Activated T-cell treated with anti-CD3 and anti-CD28 coated beads, Interleukin-2, amount 50 U/mL, for 1 hour (primary cell): Measurements from ENCODE around the gene SNAI3.
A peak's percentile ranks its signal among the peaks of the same experiment; 100 is the strongest.
"Not testable (repeated sequence)": the region's sequence is repeated elsewhere in the genome, so short reads cannot be mapped to it uniquely, and the experiment has no call there.

Experiments
- DNase-seq: peaks from one replicate; pipeline ENCODE4 v3.0.0-alpha.2; 2020

The SNAI3 gene

GRCh38 chr16:88690341-88691128, 4.2 kb upstream of the SNAI3 start:
- DNase-seq, result no peak

GRCh38 chr16:88688013-88688778, 1.9 kb upstream of the SNAI3 start:
- DNase-seq, result no peak

GRCh38 chr16:88687676-88688012, 1.3 kb upstream of the SNAI3 start:
- no peak for DNase-seq

DNA sequence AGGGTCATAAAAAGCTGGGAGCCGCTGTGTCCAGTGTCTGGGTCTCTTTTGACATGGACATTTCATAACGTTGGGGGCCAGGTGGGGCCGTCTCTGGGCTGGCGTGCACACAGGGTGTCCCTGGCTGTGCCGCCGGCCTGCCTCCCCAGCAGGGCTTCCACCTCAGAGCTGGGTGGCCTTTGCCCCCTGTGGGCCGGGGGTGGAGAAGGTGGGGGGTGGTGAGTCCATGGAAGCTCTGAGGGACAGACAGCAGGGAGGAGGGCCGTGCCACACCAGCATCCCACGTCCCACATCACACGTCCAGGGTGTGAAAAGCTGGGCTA, 908 bp upstream of the SNAI3 start:
- DNase-seq, result no peak

- no peak for DNase-seq
Observed at GRCh38 chr16:88686062-88686438, 257 bp downstream of the SNAI3 start.

DNA sequence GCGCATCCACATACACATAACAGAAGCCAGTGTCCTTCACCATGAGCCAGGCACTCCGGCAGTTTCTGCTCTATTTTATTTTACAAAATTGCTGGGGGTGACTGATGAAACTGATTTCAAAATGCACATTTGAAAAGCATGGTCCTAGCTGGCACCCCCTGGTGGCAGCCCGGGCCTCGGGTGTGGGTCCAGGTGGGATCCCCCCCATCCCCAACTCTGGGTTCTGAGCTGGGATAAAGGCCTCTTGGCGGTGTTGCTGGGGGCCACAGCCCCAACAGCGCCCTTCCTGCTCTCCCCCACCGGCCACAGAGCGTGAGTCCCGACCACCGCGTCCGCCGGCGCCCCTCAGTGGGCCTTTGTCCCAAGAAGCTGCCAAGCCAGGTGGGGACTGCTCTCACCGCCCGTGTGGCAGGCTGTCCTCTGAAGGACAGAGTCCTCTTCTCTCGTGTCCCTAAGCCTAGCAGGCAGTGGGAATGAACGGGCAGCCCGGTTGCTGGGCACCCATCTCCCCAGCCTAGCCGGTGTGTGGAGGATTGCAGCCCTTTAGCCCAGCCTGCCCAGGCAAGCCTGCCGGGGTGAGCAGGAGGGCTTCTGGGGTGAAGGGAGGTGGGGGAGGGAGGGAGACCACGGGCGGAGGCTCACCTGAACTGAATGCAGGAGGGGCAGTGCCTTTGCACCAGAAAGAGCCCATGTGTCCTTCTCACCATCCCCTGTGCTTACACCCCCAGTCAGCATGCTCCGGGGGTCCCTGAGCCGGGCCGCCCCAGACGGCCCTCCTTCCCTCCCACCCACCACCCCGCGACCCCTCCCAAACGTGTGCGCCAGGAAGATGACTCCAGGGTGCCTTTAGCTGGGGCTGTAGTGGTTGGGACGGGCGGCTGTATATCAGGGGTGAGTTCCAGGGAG, 898 bp downstream of the SNAI3 start:
- DNase-seq, result peak; percentile 76

GRCh38 chr16:88684569-88685155, 1.6 kb downstream of the SNAI3 start:
- no peak for DNase-seq

- DNase-seq, result peak; percentile 60
Observed at GRCh38 chr16:88681709-88682451, 4.4 kb downstream of the SNAI3 start.

- peak; percentile 61 for DNase-seq
Observed at GRCh38 chr16:88681084-88681680, 5.1 kb downstream of the SNAI3 start.

- no peak for DNase-seq
Observed at GRCh38 chr16:88680554-88681083, 5.7 kb downstream of the SNAI3 start.

- DNase-seq, result no peak
Observed at GRCh38 chr16:88678224-88678979, 7.9 kb downstream of the SNAI3 start.

GRCh38 chr16:88677721-88678120, 8.6 kb downstream of the SNAI3 start:
- no peak for DNase-seq

DNA sequence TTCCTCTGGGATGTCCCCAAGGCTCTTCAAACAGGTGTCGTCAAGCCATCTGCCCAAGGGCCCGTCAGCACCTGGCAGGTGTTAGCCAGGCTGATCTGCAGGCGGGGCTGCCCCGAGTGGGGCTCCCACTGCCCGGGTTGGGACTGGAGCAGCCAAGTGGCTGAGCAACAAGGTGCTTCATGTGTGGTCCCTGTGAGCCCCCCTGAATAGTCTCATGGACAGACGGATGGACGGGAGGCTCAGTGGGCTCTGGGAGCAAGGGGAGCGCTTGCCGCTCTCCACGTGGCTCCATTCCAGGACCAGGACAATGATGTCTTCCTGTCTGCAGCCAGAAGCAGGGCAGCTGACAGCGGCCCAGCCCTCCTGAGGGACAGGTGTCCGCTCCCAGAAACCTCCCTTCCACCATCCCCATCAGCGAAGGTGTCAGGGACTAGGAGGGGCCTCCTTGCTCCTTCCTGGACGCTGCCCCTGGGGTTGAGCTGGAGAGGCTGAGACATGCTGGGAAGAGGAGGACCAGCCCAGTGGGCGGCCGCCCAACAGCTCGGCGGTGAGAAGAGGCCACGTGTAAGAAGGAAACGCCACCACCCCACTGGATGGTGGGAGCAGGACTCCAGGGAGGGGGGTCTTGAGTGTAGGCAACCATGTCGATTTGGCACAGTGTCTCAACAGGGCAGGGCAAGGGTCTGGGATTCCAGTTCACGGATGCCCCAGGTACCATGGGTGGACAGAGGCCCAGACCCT, 9.6 kb downstream of the SNAI3 start:
- DNase-seq, result no peak

DNA sequence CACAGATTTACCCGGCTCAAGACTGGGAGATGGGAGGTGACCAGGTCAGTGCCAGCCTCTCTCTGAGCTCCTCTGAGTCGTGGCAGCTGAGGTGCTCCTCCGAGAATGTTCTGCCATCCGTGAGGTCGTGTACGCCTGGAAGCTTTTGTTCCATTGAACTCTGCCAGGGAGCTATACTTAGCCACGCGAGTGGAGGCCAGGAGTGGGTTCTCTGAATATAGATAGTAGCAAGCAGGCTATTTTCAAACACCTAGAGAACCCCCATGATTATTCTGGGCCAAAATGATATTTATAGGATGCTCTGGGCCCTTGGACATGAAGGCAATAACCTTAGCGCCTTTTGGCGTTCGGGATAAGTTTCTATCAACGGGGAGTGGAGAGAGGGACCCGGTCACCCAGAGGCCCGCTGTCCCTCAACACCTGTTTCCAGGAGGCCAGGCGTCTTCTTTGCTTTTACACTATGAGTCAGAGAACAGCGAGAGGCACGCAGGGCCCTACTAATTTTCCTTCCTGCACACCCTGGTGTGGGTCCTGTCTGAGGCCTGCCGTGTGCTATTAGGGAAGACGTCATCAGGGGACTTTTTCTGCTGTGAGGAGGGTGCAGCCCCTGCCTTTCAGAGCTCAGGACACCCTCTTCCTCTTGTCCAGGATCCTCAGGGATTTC, 12.5 kb downstream of the SNAI3 start:
- DNase-seq, result no peak

DNA sequence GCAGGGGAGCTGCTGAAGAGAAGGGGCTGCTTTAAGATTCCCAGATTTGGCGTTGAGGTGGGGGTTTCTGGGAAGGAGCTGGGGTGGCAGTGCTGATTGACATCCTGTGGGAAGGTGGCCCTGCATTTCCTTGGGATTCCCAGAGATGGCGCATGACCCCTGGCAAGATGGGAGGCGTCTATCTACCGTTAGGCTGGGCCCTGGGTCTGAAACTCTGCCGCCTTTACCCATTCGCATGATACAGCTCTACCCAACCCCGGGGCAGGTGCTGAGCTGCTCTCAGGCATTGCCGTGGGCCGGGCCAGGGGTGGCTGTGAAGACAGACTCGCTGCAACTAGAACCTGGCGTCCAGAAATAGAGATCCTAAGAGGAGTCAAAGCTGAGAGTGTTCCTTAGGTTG, 13.5 kb downstream of the SNAI3 start:
- DNase-seq, result no peak

- DNase-seq, result no peak
Observed at GRCh38 chr16:88671806-88672205, 14.5 kb downstream of the SNAI3 start.

DNA sequence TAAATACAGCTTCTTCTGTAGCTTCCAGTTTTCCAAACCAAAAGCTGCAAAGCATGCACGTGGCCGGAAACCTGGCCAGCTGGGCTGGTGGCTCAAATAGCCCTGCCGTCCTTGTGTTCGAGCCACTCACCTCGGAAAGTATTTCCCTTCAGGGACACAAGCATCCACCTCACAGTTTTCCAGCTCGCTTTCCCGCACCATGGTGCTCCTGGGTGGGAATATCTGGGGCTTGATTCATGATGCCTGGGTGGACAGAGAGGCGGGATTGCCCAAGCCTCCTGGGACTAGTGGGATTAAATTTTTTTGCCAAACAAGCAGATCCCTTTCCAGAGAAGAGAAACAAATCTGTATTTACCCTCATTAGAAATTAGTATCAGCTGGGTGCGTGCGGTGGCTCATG, 16.3 kb downstream of the SNAI3 start:
- no peak for DNase-seq

DNA sequence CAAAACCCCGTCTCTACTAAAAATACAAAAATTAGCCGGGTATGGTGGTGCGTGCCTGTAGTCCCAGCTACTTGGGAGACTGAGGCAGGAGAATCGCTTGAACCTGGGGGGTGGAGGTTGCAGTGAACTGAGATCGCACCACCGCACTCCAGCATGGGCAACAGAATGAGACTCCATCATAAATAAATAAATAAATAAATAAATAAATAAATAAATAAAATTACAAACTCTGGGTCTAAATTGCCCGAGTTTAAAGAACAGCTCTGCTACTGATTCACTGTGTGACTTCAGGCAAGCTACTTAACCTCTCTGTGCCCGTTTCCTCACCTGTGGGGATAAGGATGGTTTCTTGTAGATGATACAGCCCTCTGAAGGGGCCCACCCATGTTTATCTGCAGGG, 16.8 kb downstream of the SNAI3 start:
- not testable (repeated sequence) for DNase-seq

DNA sequence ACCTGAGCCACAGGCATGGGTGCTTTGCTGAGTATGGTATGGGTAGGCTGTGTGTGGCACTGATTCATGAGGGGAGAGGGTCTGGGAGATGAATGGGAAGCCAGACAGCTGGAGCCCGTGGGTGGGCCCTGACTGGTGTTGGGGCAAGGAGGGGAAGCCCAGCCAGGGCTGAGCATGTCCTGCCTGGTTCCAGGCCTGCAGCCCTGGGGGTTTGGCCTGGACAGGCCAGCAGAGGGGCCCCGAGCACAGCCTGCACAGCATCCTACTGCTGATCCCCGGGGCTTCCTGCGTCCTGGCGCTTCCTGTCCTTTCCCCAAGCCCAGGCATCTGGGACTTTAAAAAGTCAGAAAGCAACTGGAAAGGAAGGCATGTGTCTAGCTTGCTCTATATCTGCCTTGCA, 18.8 kb downstream of the SNAI3 start:
- DNase-seq, result no peak

DNA sequence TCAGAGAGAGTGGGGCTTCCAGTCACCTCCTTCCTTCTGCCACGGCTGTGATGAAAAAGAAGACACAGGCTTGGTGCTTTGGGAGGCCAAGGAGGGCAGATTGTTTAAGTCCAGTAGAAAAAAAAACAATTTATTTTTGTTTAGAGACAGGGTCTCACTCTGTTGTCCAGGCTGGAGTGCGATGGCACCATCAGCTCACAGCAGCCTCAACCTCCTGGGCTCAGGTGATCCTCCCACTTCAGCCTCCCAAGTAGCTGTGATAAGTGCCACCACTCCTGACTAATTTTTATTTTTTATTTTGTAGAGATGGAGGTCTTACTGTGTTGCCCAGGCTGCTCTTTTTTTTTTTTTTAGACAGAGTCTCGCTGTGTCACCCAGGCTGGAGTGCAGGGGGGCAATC, 20.7 kb downstream of the SNAI3 start:
- no peak for DNase-seq
